Mammary epithelial cell (primary cell): ENCODE results near the gene DIPK1C.

Experiments used
- CTCF ChIP-seq, 2 donors: IDR thresholded peaks in 1 of 2; conservative IDR thresholded peaks in 1 of 2; 2 replicates each; pipeline ENCODE4 v1.5.1; 2011 to 2012; ENCODE audit warnings: inconsistent platforms in 2 of 2, low read length in 2 of 2, mild to moderate bottlenecking in 2 of 2, control low read depth in 1 of 2, low read depth in 1 of 2; ENCODE audit not compliant: insufficient read depth in 1 of 2; ENCODE audit errors: extremely low read depth in 1 of 2
- EZH2 ChIP-seq: IDR thresholded peaks from 2 replicates; pipeline ENCODE4 v1.6.1; 2012; ENCODE audit warnings: low read length, inconsistent platforms, borderline replicate concordance

- TF ChIP-seq CTCF (conservative IDR thresholded peaks at IDR 0.05 in 1 of 2, IDR thresholded peaks at IDR 0.05 in 1 of 2; ENCODE audit: extremely low read depth in 1 of 2, insufficient read depth in 1 of 2, low read depth in 1 of 2, low read length in 2 of 2) (no peak), EZH2 (no peak)
These were observed 62.1 kb downstream of the DIPK1C start for GRCh38 chr18:74395006-74395405.
